Measurements from ENCODE around the gene BPIFA3.
A peak's percentile ranks its signal among the peaks of the same experiment; 100 is the strongest.

BPIFA3 gene

DNA sequence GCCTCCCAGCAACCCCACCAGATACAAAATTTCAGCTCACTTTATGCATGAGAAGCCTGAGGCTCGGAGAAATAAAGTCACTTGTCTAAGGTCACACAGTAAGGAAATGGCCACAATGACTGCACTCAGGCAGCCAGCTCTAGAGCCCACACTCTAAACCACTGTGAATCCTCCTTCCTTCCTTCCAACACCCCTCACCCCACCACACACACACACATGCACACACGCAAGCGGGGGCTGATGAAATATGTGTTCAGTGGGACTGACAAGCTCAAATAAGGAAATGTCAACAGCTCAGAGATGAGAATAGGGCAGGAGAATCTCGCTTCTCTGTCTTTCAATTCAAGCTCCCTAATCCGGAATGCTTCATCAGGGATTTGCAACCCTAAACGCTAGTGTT is 12.7 kb downstream of the BPIFA3 start:
- DNase-seq = no peak

DNA sequence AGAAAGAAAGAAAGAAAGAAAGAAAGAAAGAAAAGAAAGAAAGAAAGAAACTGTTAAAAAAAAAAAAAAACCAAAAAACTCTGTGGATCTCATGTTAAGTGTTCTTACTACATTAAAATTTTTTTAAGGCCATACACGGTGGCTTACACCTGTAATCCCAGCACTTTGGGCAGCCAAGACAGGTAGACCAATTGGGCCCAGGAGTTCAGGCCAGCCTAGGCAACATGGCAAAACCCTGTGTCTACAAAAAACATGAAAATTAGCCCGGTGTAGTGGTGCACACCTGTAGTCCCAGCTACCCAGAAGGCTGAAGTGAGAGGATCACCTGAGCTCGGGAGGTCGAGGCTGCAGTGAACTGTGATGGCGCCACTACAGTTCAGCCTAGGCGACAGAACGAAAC is 14.1 kb downstream of the BPIFA3 start:
- DNase-seq = no peak

DNA sequence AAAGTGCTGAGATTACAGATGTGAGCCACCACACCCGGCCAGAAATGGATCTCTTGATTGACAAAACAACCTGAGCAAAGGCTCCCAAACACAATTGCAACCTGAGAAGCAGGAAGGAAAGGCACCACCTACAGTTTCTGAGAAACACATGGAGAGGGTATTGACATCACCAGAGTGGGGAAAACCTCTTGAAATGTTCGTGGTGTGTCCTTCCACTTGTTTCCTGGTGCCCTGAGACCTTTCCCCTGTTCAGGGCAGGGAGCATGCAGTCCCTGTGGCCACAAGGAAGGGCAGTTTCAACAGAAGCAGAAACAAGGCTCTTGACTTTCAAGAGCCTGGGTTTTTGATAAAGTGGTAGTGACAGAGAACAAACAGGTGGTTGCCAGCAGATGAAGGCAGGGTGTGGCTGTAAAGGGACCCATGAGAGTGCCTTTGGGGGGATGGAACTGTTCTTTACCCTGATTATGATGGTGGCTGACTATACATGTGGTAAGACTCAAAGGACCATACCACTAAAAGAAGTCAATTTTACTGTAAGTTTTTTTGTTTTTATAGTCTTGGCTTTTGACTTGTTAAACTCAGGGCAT is 15.4 kb downstream of the BPIFA3 start:
- no peak for DNase-seq

DNA sequence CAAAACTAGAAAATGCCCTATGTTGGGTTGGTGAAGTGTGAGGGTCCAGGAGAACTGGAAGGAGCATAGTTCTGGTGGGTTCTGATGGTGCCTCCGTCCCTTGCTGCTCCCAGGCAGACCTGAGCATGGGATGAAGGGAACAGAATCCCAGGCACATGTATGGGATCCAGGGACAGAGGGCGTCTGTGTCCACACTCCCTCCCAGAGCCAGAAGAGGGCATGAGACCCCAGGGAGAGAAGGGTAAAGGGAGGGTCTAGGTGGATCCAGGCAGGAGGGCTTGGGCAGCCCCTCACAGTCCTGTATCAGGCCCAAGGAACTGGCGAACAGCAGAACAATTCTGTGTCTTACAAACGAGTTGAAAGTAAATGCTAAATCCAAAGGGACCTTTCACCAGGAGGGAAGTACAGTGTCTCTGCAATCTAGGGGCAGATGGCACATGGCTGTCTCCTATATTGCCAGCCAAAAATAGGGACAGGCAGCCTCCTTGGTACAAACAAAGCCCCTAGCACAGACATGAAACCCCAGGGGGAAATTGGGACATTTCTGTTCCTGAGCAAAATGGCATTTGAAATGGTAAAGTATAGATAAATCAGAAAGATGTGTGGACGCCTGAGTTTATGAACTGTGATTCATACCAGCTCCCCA is 16.1 kb downstream of the BPIFA3 start:
- no peak for DNase-seq

DNA sequence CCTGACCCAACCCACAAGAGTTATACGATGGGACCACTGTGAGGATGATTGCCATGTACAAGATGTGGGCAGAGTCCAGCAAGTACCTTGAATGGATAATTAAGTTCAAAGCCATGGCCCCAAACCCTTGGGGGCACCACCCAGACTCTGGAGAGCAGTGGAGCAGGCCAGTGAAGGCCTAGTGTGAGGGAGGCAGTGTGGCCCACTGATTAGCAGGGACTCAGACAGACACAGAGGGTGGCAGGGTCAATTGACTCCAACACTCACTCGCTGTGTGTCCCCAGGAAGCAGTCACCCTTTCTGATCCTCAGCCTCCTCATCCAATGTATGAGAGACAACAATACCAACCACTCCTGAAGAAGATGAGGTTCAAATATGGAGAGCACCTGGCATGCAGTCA is 16.9 kb downstream of the BPIFA3 start:
- no peak for DNase-seq

DNA sequence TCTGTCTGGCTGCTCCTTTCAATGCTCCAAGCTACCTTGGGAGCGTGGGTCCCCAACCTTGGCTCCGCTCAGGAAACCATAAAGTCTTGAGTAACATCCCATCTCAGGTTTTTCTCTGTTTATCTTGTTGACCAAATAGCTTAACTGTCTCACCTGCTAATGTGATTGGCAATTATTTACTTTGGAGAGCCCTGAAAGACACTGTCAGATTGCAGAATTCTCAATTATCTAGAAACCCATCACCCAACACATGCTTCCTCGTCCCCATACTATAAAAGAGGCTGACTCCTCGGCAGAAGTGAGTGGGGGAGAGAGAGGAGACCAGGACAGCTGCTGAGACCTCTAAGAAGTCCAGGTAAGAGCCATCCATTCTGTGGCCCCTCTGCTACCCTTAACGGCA is 18.5 kb downstream of the BPIFA3 start, which contains the start of gene BPIFA1:
Gene BPIFA1 (plus strand): TSS at position 301 of the 400 bp plus-strand sequence. CDS start 1,716 bp downstream, outside the sequence.
- DNase-seq = no peak

DNA sequence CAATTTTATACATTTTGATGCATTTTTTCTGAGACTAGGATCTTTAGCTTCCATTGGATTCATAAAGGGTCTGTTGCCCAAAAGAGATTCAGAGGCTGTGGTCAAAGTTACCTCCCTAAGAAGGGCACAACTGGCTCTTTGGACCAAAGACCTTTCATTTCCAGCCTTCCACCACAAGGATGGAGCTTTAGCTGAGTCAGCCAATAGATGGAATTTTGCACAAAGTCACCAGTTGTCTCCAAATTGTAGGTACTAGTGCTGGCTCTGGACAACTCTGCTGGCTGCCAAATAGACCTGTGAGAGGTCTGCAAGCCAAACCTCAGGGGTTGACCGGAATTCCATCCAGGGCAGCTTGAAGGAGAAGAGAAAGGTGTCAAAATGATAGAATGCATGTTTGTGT is 19.2 kb downstream of the BPIFA3 start:
- no peak for DNase-seq

DNA sequence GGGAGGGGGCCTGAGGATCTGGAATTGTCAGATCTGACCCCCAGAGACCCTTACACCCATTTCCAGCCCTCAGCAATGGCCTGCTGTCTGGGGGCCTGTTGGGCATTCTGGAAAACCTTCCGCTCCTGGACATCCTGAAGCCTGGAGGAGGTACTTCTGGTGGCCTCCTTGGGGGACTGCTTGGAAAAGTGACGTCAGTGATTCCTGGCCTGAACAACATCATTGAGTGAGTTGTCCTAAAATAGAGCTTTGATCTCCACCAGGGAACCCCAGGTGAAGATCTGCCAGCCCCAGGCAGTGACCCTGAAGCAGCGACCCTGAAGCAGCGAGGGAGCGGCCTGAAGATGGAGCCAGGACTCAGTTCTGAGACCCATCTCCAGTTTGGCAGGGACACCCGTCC is 20.8 kb downstream of the BPIFA3 start:
- no peak for DNase-seq

DNA sequence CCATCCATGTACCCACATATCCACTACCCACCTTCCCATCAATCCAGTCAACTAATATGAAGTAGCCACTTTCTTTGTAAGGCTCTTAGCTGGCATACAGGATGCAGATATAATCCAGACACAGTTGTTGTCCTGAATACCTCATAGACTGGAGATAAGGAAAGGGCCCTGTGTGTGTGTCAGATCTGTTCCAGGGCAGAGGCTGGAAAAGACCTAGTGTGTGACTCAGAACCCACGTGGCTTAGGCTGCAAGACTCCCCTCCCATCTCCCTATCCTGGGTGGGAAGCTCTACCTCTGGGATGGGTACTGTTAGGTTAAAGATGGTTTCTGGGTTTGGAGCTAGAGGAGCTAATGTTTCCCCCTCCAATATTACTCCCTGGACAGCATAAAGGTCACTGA is 22.3 kb downstream of the BPIFA3 start:
- DNase-seq = no peak

DNA sequence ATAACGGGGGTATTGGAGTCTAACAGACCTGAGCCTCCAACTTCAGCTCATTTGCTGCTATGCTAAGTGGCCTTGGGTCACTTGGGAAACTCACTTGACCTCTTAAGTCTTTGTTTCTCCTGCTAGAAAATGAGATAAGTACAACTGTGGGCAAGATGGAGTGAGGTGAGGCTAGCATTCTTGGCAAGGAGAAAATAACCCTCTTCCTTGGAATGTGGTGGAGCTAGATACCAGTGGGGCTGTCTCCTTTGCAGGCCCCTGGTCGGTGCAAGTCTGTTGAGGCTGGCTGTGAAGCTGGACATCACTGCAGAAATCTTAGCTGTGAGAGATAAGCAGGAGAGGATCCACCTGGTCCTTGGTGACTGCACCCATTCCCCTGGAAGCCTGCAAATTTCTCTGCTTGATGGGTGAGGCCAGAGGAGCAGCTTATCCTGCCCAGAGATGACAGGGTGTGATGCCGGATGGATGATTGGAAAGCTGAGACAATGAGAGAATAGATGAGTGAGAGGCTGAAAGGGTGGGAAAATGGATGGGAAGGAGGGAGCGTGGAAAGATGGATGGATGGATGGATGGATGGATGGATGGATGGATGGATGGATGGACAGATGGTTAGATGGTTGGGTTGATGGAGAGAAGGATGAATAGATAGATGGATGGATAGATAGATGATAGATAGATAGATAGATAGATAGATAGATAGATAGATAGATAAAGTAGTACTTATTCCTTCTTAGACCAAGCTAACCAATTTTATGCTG is 23.0 kb downstream of the BPIFA3 start:
- DNase-seq = no peak

DNA sequence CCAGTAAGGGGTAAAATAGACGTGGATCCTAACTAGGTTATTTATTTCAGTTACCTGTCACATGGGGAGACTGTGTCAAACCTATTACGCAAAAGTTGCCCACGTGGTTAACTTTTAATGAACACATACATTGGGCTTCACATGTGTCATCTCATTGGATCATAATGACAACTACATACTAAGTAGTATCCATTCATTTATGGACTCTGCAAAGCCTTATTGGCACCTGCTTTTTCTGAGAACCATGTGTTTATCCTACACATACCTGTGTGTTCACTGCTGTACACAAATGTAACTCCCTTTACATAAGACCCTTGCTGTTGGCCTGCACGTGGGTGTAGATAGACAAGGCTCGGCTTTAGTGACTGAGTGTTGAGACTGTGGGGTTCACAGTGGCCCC is 23.8 kb downstream of the BPIFA3 start:
- DNase-seq = no peak

DNA sequence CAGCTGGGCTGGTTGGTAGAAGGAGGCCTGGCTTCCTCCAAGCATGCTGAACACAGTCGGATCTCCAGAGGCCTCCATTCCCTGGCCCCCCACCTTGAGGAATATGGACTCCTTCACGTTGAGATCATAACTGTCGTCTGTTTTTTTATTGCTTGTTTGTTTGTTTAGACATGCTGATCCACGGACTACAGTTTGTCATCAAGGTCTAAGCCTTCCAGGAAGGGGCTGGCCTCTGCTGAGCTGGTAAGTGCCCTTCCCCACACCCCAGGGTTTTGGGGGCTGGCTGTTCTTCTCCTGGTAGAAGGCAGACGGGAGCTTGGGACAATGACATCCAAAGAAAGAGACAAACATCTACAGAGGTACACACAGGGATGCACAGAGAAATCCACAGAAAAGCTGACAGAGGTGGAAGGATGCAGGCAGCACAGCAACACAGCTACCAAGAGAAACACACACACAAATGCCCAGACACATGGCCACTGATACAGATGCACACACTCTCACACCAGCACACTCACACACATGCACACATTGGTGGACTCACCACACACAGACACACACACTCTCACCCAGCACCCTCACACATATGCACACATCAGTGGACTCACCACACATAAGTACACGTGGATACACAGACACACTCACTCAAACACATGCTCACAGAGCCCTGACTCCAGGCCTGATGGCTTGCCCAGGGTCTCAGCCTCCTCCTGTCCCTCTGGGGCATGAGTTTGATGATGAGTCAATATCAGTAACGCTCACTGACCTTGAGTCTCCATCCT is 25.4 kb downstream of the BPIFA3 start:
- no peak for DNase-seq

DNA sequence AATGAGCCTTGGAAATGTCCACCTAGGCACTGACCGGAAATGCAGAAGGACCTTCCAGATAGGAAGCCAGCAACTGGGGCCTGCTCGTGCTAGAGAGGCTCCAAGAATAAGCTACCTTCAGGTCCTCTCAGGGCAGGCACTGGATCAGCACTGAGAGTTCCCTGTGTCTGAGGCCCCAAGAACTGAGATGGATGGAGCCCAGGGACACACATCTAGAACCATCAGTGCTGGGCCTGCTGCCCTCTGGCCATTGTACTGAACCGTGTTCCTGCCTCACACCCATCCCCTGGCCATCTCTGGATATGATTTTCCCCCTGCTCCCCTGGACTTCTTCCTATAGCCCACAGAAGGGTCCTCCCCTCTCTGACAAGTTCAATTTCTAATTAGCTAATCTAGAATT is 28.9 kb downstream of the BPIFA3 start:
- DNase-seq = no peak

DNA sequence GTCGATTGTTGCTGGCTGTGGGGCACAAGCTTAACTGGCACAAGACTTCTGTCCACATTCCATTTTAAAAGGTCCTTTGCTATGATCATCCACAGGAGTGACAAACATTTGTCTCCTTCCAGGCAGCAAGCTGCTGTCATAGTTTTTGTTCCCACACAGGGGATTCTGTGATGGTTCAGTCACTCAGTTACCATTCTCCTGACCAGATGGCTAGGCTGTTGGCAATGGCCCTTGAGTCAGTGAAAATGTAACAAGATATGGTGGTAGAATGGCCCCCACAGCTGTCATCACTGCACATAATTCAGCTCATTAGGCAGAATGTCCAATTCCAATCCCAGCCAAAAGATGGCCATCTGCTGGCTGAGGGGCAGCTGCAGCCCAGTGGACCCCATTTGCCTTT is 32.3 kb downstream of the BPIFA3 start:
- no peak for DNase-seq

DNA sequence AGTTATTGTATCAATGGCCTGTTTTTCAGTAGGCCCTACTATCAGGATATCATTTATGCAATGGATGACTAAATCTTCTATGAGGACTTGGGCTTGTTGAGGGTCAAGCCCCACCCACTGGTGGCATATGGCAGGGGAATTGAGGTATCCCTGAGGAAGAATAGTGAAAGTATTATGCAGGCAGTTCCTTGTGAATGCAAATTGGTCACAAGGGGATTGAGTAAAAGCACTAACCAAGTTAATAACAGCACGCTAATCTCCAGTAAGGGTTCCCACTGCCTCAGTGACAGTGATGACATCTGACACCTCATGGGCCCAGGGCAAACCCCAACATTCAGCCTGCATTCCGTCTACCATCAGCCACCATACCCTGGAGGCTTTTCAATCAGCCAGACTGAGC is 33.5 kb downstream of the BPIFA3 start:
- DNase-seq = no peak

DNA sequence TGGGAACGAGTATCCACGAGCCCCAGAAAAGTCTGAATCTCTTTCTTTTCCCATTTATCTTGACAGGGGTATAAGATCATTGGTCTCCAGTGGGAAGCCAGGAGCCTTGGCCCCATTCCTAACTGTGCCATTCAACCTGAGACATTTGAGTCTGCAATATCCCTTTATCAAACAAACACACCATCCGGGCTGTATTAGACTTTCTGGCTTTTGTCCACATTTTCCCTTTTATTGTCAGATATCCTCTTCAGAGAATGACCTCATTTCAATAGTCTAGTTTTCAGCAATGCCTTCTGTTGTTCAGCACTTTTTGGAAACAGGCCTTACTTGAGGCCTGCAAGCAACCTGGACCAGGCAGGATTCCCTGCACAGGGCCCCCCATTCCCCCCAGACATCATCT is 34.3 kb downstream of the BPIFA3 start:
- no peak for DNase-seq

DNA sequence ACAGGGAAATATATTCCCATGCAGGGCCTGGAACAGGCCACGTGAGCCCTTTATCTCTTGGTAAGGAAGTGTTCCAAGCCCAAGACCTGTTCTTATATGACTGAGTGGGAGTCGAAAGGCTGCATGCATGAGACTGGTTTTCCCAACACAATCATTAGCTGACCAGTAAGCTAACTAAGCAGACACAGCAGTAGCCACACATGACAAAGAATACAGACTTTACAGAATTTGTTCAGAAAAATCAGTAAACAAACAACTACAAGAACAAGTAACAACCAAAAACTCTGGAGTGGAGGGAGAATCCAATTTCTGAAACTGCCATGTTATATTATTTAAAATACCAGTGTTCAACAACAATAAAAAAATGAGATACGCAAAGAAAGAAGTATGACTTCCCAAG is 35.3 kb downstream of the BPIFA3 start:
- no peak for DNase-seq

DNA sequence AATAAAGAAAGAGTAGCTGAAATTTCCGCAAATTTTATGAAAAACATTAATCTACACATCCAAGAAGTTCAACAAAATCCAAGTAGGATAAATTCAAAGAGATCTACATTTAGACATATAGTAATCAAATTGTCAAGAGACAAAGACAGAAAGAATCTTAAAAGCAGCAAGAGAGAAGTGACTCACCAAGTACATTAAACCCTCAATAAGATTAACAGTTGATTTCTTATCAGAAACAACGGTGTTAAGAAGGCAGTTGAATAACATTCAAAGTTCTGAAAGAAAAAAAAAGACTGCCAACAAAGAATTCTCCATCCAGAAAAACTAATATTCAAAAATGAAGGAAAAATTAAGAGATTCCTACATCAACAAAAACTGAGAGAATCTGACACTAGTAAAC is 37.9 kb downstream of the BPIFA3 start:
- DNase-seq = no peak

DNA sequence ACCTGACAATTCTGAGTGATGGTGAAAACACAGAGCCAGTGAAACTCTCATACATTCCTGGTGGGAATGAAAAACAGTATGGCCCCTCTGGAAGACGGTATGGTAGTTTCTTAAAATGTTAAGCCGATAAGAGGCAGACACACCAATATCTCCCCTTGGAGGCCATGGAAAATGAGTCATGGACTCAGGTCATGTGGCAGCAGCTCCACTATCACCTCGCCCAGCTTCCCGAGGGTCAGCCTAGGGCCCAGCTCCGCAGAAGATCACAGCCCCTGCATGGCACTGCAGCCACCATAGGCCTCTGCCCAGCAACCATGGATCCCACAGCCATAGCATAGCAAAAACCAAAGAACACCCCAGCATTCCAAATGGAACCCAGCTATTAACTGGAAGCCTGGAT is 40.1 kb downstream of the BPIFA3 start:
- DNase-seq = no peak

DNA sequence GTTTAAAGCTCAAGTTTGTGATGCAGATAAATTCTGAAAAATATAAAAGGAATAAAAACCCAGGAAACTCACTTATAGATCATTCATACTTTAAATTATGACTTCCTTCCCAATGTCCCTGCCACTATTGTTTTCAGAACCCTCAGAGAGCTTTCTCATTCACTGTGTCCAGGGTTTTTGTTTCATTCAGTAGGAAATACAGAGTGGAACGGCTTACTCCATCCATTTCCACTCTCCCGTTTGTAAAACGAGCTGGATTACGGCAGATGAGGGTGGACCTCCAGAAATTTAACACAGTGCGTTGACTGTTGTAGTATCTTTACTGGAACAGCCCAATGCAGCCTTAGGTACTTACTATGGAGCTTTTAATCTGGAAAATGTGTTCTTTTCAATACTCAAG is 42.2 kb downstream of the BPIFA3 start:
- DNase-seq = no peak

DNA sequence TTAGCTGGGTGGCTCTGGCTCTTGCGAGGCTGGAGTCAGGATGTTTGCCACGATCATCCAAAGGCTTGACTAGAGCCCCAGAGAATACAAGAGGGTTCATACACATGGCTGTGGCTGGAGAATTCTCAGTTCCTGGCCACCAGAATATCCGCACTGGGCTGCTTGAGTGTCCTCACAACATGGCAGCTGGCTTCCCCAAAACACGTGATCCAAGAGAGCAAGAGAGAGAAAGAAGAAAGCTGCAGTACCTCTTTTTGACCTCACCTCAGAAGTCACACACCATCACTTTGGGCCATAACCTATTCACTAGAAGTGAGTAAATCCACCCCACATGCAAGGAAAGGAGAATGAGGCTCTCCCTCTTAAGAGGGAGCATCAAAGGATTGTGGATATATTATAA is 44.3 kb downstream of the BPIFA3 start:
- no peak for DNase-seq

DNA sequence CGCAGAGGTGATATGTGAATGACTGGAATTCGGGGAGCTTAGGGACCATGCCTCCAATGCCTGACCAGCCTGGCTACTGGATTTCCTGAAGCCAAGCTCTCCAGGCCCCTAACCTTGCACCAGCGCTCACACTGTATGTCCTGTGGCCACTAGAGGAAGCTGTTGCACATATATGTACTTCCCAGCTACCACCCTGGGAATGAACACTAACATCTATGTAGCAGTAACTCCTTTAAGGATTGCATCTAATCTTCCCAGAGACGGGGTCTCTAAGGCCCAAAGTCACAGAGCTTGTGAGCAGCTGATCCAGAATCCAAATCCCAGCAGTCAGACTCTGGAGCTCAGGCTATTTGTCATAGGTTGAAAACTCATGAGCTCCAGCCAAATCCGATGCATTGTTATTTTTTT is 45.5 kb downstream of the BPIFA3 start:
- peak; percentile 76 for DNase-seq

DNA sequence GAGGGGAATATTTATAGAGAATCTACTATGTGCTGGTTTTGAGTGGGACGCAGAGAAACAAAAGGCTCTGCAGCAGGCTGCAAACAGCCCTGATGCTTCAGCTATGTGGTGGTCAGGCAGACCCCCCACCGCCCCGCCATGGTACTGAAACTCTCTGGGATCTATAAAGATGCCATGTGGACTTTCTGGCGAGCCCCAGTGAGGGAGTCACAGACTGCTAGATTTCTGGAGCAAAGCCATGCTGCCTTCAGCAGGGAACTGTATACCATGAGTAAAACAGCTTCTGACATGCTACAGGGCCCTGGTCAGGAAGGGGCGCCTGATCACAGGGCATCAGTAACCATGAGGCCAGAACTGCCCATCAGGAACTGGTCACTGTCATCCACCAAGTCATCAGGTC is 46.6 kb downstream of the BPIFA3 start:
- no peak for DNase-seq

DNA sequence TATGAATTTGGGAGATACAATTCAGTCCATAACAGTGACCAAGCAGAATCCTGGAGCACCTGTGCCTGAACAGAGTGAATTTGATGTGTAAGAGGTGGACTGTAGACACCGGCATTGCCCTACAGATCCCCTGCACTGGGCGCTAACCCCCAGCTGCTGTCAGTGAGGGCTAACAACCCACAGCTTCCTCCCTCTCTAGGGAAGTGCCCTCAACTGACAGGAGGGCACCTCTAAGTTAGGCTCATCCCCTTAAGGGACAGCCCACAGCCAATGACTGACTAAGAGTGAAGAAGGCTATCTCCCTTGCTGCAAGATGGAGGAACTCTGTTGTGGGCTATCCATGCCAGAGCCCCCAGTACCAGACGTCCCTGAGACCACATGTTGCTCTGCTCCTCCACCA is 50.5 kb downstream of the BPIFA3 start:
- no peak for DNase-seq

Data from COR-L47 (cell line).